Fibroblast of skin of right quadriceps (primary cell): Measurements from ENCODE around the gene SEL1L2.
A peak's percentile ranks its signal among the peaks of the same experiment; 100 is the strongest.

Source experiments
- DNase-seq: peaks from one replicate; pipeline ENCODE4 v3.0.0-alpha.2; 2013

Gene SEL1L2

GRCh38 chr20:13863244-13863643, 127.2 kb downstream of the SEL1L2 start:
- no peak for DNase-seq

GRCh38 chr20:13862245-13862644, 128.2 kb downstream of the SEL1L2 start:
- no peak for DNase-seq

- no peak for DNase-seq
Measured at GRCh38 chr20:13858871-13859270, 131.5 kb downstream of the SEL1L2 start.

- no peak for DNase-seq
Measured at GRCh38 chr20:13858439-13858838, 132.0 kb downstream of the SEL1L2 start.

- no peak for DNase-seq
Measured at GRCh38 chr20:13857961-13858360, 132.5 kb downstream of the SEL1L2 start.

GRCh38 chr20:13857304-13857703, 133.1 kb downstream of the SEL1L2 start:
- no peak for DNase-seq

- DNase-seq, result no peak
Measured at GRCh38 chr20:13856354-13856753, 134.1 kb downstream of the SEL1L2 start.

GRCh38 chr20:13855613-13856012, 134.8 kb downstream of the SEL1L2 start:
- no peak for DNase-seq

- DNase-seq, result peak; percentile 41
Measured at GRCh38 chr20:13852306-13852705, 138.1 kb downstream of the SEL1L2 start.

GRCh38 chr20:13851279-13851678, 139.1 kb downstream of the SEL1L2 start:
- no peak for DNase-seq

GRCh38 chr20:13844296-13844695, 146.1 kb downstream of the SEL1L2 start:
- DNase-seq, result no peak

- DNase-seq, result no peak
Measured at GRCh38 chr20:13841206-13841605, 149.2 kb downstream of the SEL1L2 start.

GRCh38 chr20:13840093-13840465, 150.3 kb downstream of the SEL1L2 start:
- no peak for DNase-seq

GRCh38 chr20:13839421-13840092, 150.9 kb downstream of the SEL1L2 start:
- peak; percentile 94 for DNase-seq

- DNase-seq, result no peak
Measured at GRCh38 chr20:13838664-13839063, 151.8 kb downstream of the SEL1L2 start.

- DNase-seq, result no peak
Measured at GRCh38 chr20:13831476-13831875, 158.9 kb downstream of the SEL1L2 start.

GRCh38 chr20:13825465-13825864, 164.9 kb downstream of the SEL1L2 start:
- DNase-seq, result no peak

GRCh38 chr20:13824459-13824858, 166.0 kb downstream of the SEL1L2 start:
- no peak for DNase-seq

GRCh38 chr20:13822459-13822858, 168.0 kb downstream of the SEL1L2 start:
- DNase-seq, result peak; percentile 4

GRCh38 chr20:13821876-13822275, 168.5 kb downstream of the SEL1L2 start:
- DNase-seq, result peak; percentile 57

GRCh38 chr20:13819885-13820645, 170.3 kb downstream of the SEL1L2 start:
- peak; percentile 58 for DNase-seq

- DNase-seq, result no peak
Measured at GRCh38 chr20:13817342-13817741, 173.1 kb downstream of the SEL1L2 start.

- no peak for DNase-seq
Measured at GRCh38 chr20:13816757-13817156, 173.7 kb downstream of the SEL1L2 start.

GRCh38 chr20:13814672-13815071, 175.7 kb downstream of the SEL1L2 start:
- DNase-seq, result no peak

GRCh38 chr20:13813910-13814309, 176.5 kb downstream of the SEL1L2 start:
- DNase-seq, result no peak
